Measurements from ENCODE around the gene TYSND1.

DNA sequence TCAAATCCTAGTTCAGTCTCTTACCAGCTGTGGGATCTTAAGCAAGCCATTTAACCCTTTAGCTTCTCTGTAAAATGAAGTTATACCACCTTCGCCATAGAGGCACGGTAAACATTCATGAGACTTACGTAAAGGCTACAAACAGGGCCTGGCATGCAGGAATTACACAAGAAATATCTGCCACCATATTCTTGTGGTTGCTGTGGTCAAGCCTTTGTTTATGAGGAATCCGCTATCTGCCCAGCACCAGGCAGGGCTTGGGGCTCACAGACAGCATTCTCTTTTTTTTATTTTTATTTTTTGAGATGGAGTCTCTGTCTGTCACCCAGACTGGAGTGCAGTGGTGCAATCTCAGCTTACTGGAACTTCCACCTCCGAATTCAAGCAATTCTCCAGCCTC lies 23.8 kb downstream of the TYSND1 start:
- TF ChIP-seq HOXB13 (CRISPR knock-in tag; IDR thresholded peaks at IDR 0.05; ENCODE audit: low read depth) (no peak), CHD4 (IDR thresholded peaks at IDR 0.05; ENCODE audit: borderline replicate concordance) (no peak), KDM1A (IDR thresholded peaks at IDR 0.05; ENCODE audit: low read depth) (no peak), POLR2A (IDR thresholded peaks at IDR 0.05; ENCODE audit: low read length) (no peak), ZSCAN20 (CRISPR knock-in tag; IDR thresholded peaks at IDR 0.05) (no peak)
- TF ChIP-seq, protein P1, sequence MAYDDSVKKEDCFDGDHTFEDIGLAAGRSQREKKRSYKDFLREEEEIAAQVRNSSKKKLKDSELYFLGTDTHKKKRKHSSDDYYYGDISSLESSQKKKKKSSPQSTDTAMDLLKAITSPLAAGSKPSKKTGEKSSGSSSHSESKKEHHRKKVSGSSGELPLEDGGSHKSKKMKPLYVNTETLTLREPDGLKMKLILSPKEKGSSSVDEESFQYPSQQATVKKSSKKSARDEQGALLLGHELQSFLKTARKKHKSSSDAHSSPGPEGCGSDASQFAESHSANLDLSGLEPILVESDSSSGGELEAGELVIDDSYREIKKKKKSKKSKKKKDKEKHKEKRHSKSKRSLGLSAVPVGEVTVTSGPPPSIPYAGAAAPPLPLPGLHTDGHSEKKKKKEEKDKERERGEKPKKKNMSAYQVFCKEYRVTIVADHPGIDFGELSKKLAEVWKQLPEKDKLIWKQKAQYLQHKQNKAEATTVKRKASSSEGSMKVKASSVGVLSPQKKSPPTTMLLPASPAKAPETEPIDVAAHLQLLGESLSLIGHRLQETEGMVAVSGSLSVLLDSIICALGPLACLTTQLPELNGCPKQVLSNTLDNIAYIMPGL (CRISPR knock-in tag; IDR thresholded peaks at IDR 0.05; ENCODE audit: borderline replicate concordance): no peak

All from A549 (cell line).